Endothelial cell of umbilical vein (primary cell): ENCODE data around the gene DDX31. TPM values are rescaled to one million over a fixed set of nuclear protein-coding genes. Genes with fewer than 3 reads are reported as not detected.

Experiments
- BruUV-seq: library from RNA; stranded (reverse); fragments of 400-500 nt; replicated peaks from 2 replicates; lab custom pipeline; 2021; lab: Mats Ljungman, UMichigan
- CTCF ChIA-PET: fragments of 300-600, 350-600 bp; sonication (Branson Sonifier 250); formaldehyde crosslinking; loops from one replicate; lab custom pipeline; 2021; ENCODE audit warnings: antibody characterized with exemption, inconsistent platforms; lab: Charles Lee
- POLR2A ChIA-PET: fragments of 300-600, 350-600 bp; sonication (Branson Sonifier 250); formaldehyde crosslinking; loops from one replicate; lab custom pipeline; 2021; ENCODE audit warnings: antibody characterized with exemption, inconsistent platforms; lab: Charles Lee
- DNase-seq: peaks from one replicate; pipeline ENCODE4 v3.0.0-alpha.2; 2011; ENCODE audit warnings: low read depth, low spot score
- FAIRE-seq: peaks from 2 replicates; lab custom pipeline; 2011; peaks lifted over from hg19 to GRCh38; lab: Jason Lieb, UNC
- H2AFZ ChIP-seq: 2 replicates; pipeline ENCODE4 v1.6.0; 2012; ENCODE audit warnings: low read depth, low read length, control low read depth, inconsistent platforms
- H3K27ac ChIP-seq: 2 replicates; pipeline ENCODE4 v1.5.1; 2011; ENCODE audit warnings: low read depth, mild to moderate bottlenecking, control low read depth, low read length, moderate library complexity; ENCODE audit not compliant: insufficient read depth
- H3K27me3 ChIP-seq, 2 experiments: 2 replicates each; pipeline versions ENCODE4 v1.6.0 to v1.6.1; 2011; ENCODE audit warnings: low read length in 2 of 2, mixed read lengths in 1 of 2; ENCODE audit not compliant: control insufficient read depth in 2 of 2, insufficient read depth in 2 of 2
- H3K36me3 ChIP-seq, 2 experiments: 2 replicates in 1 of 2; 3 replicates in 1 of 2; pipeline ENCODE4 v1.5.1; 2011; ENCODE audit warnings: low read length in 2 of 2, mild to moderate bottlenecking in 1 of 2, moderate library complexity in 1 of 2; ENCODE audit not compliant: control insufficient read depth in 2 of 2, insufficient read depth in 2 of 2; ENCODE audit errors: extremely low read depth in 1 of 2
- H3K4me1 ChIP-seq: 3 replicates; pipeline ENCODE4 v1.5.1; 2011; ENCODE audit warnings: mild to moderate bottlenecking, low read length; ENCODE audit not compliant: control insufficient read depth, insufficient read depth; ENCODE audit errors: extremely low read depth
- H3K4me2 ChIP-seq: 2 replicates; pipeline ENCODE4 v1.6.1; 2011; ENCODE audit warnings: low read length, control low read depth, mixed read lengths; ENCODE audit not compliant: insufficient read depth
- H3K4me3 ChIP-seq, 3 experiments: fragments of 200-600 bp in 1 of 3; sonication (generic), shearing (Covaris generic) in 1 of 3; replicated peaks in 1 of 3; 2 replicates each; pipeline ENCODE4 v1.5.1; 2011 to 2016; ENCODE audit warnings: control low read depth in 3 of 3, low read length in 3 of 3, mild to moderate bottlenecking in 2 of 3, inconsistent platforms in 1 of 3, low read depth in 1 of 3, moderate library complexity in 1 of 3; ENCODE audit not compliant: insufficient read depth in 1 of 3
- H3K79me2 ChIP-seq: 2 replicates; pipeline ENCODE4 v1.6.0; 2012; ENCODE audit warnings: low read length, inconsistent platforms; ENCODE audit not compliant: control insufficient read depth, insufficient read depth
- H3K9ac ChIP-seq: replicated peaks from 2 replicates; pipeline ENCODE3; 2011; ENCODE audit warnings: low read length, control low read depth; ENCODE audit not compliant: insufficient read depth; ENCODE audit errors: extremely low read depth
- H3K9me1 ChIP-seq: replicated peaks from 3 replicates; pipeline ENCODE4 v1.6.0; 2011; ENCODE audit warnings: mild to moderate bottlenecking, low read length; ENCODE audit not compliant: control insufficient read depth, insufficient read depth; ENCODE audit errors: extremely low read depth
- H3K9me3 ChIP-seq: replicated peaks from 2 replicates; pipeline ENCODE4 v1.5.1; 2012; ENCODE audit warnings: low read length, inconsistent platforms; ENCODE audit not compliant: control insufficient read depth, insufficient read depth
- H4K20me1 ChIP-seq: replicated peaks from 2 replicates; pipeline ENCODE3; 2011; ENCODE audit warnings: mild to moderate bottlenecking, low read length; ENCODE audit not compliant: control insufficient read depth, insufficient read depth; ENCODE audit errors: extremely low read depth
- CTCF ChIP-seq, 2 donors: IDR thresholded peaks; 1 replicate in 1 of 2; 2 replicates in 1 of 2; pipeline ENCODE4 v1.5.1; 2011; ENCODE audit warnings: low read length in 2 of 2, mild to moderate bottlenecking in 2 of 2, moderate library complexity in 2 of 2, control low read depth in 1 of 2, inconsistent platforms in 1 of 2, low read depth in 1 of 2; ENCODE audit not compliant: insufficient read depth in 1 of 2; ENCODE audit errors: extremely low read depth in 1 of 2
- EZH2 ChIP-seq: IDR thresholded peaks from 2 replicates; pipeline ENCODE4 v1.6.1; 2012; ENCODE audit warnings: borderline replicate concordance, low read depth, mild to moderate bottlenecking, moderate library complexity, low read length, inconsistent platforms; ENCODE audit not compliant: severe bottlenecking
- FOS ChIP-seq: IDR thresholded peaks from 2 replicates; pipeline ENCODE4 v1.6.1; 2011; ENCODE audit warnings: mild to moderate bottlenecking, low read length, moderate library complexity, borderline replicate concordance; ENCODE audit not compliant: insufficient read depth
- GATA2 ChIP-seq: IDR thresholded peaks from 2 replicates; pipeline ENCODE4 v1.7.0; 2011; ENCODE audit warnings: low read depth, mild to moderate bottlenecking, moderate library complexity, mixed read lengths, low read length; ENCODE audit not compliant: insufficient read length, insufficient read depth
- JUN ChIP-seq: IDR thresholded peaks from 2 replicates; pipeline ENCODE4 v1.6.1; 2011; ENCODE audit warnings: borderline replicate concordance, low read depth; ENCODE audit not compliant: insufficient read length, insufficient read depth
- MYC ChIP-seq: IDR thresholded peaks from one replicate; pipeline ENCODE4 v1.6.1; 2011; ENCODE audit warnings: mild to moderate bottlenecking, low read depth, low read length
- POLR2A ChIP-seq: IDR thresholded peaks from 2 replicates; pipeline ENCODE4 v1.6.1; 2012; ENCODE audit warnings: low read depth, mild to moderate bottlenecking, control low read depth, low read length
- POLR2AphosphoS5 ChIP-seq: IDR thresholded peaks from 2 replicates; pipeline ENCODE4 v1.6.1; 2012; ENCODE audit warnings: low read depth, mild to moderate bottlenecking, control low read depth, low read length, moderate library complexity; ENCODE audit not compliant: insufficient read depth
- dilution Hi-C: fragments of 300-500 bp; cut with MboI; formaldehyde crosslinking; loops from one replicate; pipeline ENCODE4 v1.15.0; 2019; ENCODE audit warnings: low sequenced_read_pairs; ENCODE audit not compliant: extremely low pct_ligation_motif_present
- intact Hi-C: fragments of 100-400 bp; cut with micrococcal nuclease; formaldehyde crosslinking; loops from one replicate; pipeline ENCODE4 v1.10.0; 2022
- polyA plus RNA-seq, 4 experiments: library from polyadenylated mRNA; depleted of rRNA in 3 of 4; stranded (reverse) in 3 of 4; unstranded in 1 of 4; fragments of >200 nt; gene quantifications; 2 replicates each; pipeline versions ENCODE4 v1.2.1 to v1.2.3, GENCODE V29; 2011 to 2012; ENCODE audit warnings: missing spikeins in 1 of 4
- total RNA-seq: library from RNA; stranded (reverse); gene quantifications from 2 replicates; pipeline ENCODE4 v1.2.3, GENCODE V29; 2021
- TF ChIP-seq, protein P1 (sequence below): IDR thresholded peaks from 2 replicates; pipeline ENCODE4 v1.6.1; 2011; ENCODE audit not compliant: insufficient read depth, insufficient read length

The DDX31 gene
- total and polyA plus RNA-seq, 2 donors (not counting 3 experiments of a cell fraction or from before 2014, with no cell fraction given): 8.0 to 16.3 TPM

- Histone ChIP-seq H3K36me3 (no peaks in the 10 kb centered on the region), H3K9me3 (no peaks in the 10 kb centered on the region), H3K27ac (no peak overlapping the region), H3K79me2 (no peaks in the 10 kb centered on the region), H3K9ac (no peak overlapping the region), H3K4me2 (no peak overlapping the region), H3K9me1 (no peaks in the 10 kb centered on the region), H3K4me3 (no peak overlapping the region), H4K20me1 (no peaks in the 10 kb centered on the region), H3K27me3 (peaks cover 0 to 3% of the 10 kb centered on the region in 2 experiments), H2AFZ (no peak overlapping the region), H3K4me1 (peaks cover 14% of the 10 kb centered on the region)
- POLR2A ChIA-PET: no interaction called here
- TF ChIP-seq POLR2AphosphoS5: no peak
- TF ChIP-seq CTCF (IDR thresholded peaks at IDR 0.05; ENCODE audit: extremely low read depth in 1 of 2, insufficient read depth in 1 of 2, low read depth in 1 of 2, low read length in 2 of 2): no peak
- no peak for TF ChIP-seq JUN
- TF ChIP-seq MYC: no peak
- no peak for DNase-seq
- BruUV-seq: no TSS peak
- dilution Hi-C loops (no loop called here), intact Hi-C loops (loop anchor here (2.0 kb wide), 1 partner anchor 41 kb away; no protein-coding TSS in a partner anchor)
- CTCF ChIA-PET: interaction anchor here (1.1 to 1.4 kb wide), 2 partner anchors 13 to 40 kb away, joined by 3 read pairs; no protein-coding TSS in a partner anchor
- FAIRE-seq: no peak
These were observed 122.3 kb downstream of the DDX31 start for GRCh38 chr9:132547436-132547835.

DNA sequence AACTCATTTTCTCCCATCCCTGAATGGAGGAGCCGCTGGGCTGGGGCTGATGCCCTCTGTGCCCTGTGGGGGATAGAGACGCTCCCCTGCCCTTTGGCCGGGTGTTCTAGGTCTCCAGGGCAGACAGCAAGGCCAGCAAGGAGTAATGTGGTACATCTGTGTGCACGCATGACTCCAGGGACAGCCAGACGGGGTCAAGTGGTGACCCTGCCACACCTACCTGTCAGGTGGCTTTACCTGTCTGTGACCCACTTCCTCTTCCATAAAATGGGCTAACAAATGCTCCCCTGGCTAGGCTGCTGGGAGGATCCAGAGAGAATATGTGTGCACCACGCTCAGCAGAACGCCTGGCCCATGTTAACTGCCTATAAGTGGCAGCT lies 122.7 kb downstream of the DDX31 start:
- POLR2A ChIA-PET: no interaction called here
- Histone ChIP-seq H3K27me3 (peaks cover 0 to 3% of the 10 kb centered on the region in 2 experiments), H3K4me1 (peaks cover 14% of the 10 kb centered on the region), H3K27ac (no peak overlapping the region), H3K4me2 (no peak overlapping the region), H2AFZ (no peak overlapping the region), H3K36me3 (no peaks in the 10 kb centered on the region), H3K9me3 (no peaks in the 10 kb centered on the region), H3K4me3 (no peak overlapping the region), H4K20me1 (no peaks in the 10 kb centered on the region), H3K9me1 (no peaks in the 10 kb centered on the region), H3K9ac (no peak overlapping the region), H3K79me2 (no peaks in the 10 kb centered on the region)
- no TSS peak for BruUV-seq
- TF ChIP-seq EZH2: no peak
- TF ChIP-seq MYC: no peak
- TF ChIP-seq POLR2A: no peak
- TF ChIP-seq GATA2: no peak
- TF ChIP-seq POLR2AphosphoS5: no peak
- TF ChIP-seq, protein P1, sequence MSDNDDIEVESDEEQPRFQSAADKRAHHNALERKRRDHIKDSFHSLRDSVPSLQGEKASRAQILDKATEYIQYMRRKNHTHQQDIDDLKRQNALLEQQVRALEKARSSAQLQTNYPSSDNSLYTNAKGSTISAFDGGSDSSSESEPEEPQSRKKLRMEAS: no peak
- no peak for TF ChIP-seq FOS
- no peak for TF ChIP-seq CTCF (IDR thresholded peaks at IDR 0.05; ENCODE audit: extremely low read depth in 1 of 2, insufficient read depth in 1 of 2, low read depth in 1 of 2, low read length in 2 of 2)
- no peak for TF ChIP-seq JUN
- dilution Hi-C loops (no loop called here), intact Hi-C loops (loop anchor here (2.0 kb wide), 1 partner anchor 40 kb away; no protein-coding TSS in a partner anchor)
- DNase-seq (no peak), FAIRE-seq (no peak)
- CTCF ChIA-PET: interaction anchor here (0.8 to 1.4 kb wide), 3 partner anchors 14 to 40 kb away, joined by 3 to 5 read pairs (median 3); no protein-coding TSS in a partner anchor
